ENCODE data around the gene METTL23. TPM values are rescaled to one million over a fixed set of nuclear protein-coding genes. Genes with fewer than 3 reads are reported as not detected.
A peak's percentile ranks its signal among the peaks of the same experiment; 100 is the strongest.

The METTL23 gene
- total and polyA plus RNA-seq, 2 experiments from 2014 or later: 41.6 to 55.9 TPM

- no peak for TF ChIP-seq ZNF462 (CRISPR knock-in tag; IDR thresholded peaks at IDR 0.05)
- no peak for TF ChIP-seq ZNF331 (CRISPR knock-in tag; IDR thresholded peaks at IDR 0.05; ENCODE audit: low read depth)
- TF ChIP-seq ETS1 (IDR thresholded peaks at IDR 0.05): no peak
Measured at GRCh38 chr17:76752006-76752405, 25.4 kb downstream of the METTL23 start (continued).

GRCh38 chr17:76753061-76753961 lies 26.7 kb downstream of the METTL23 start:
- DNase-seq (ENCODE audit: low spot score) (no peak), ATAC-seq (no peak)
- Histone ChIP-seq H3K36me3 (ENCODE audit: insufficient read depth) (no peaks in the 10 kb centered on the region), H3K9me2 (ENCODE audit: insufficient read depth) (no peaks in the 10 kb centered on the region), H4K20me1 (replicated peaks; ENCODE audit: insufficient read depth) (no peaks in the 10 kb centered on the region), H3K27ac (ENCODE audit: low read depth) (no peak overlapping the region), H3K79me2 (replicated peaks; ENCODE audit: insufficient read depth) (no peaks in the 10 kb centered on the region), H2AFZ (no peak overlapping the region), H3K4me1 (ENCODE audit: insufficient read depth) (no peaks in the 10 kb centered on the region), H3K27me3 (ENCODE audit: insufficient read depth) (no peaks in the 10 kb centered on the region), H3K4me2 (no peak overlapping the region), H3F3A (replicated peaks; ENCODE audit: low read depth) (no peaks in the 10 kb centered on the region), H3K4me3 (no peak overlapping the region)
- peak overlapping the region; percentile 52; the same call in 1 of the 2 replicates for H3K27ac Mint-ChIP-seq
- H3K4me3 Mint-ChIP-seq: no peak overlapping the region
- H3K9me3 Mint-ChIP-seq: no peaks in the 10 kb centered on the region; the same call in 2 of the 3 replicates
- H3K27me3 Mint-ChIP-seq (ENCODE audit: insufficient read depth, low read depth, poor library complexity): peaks cover 3% of the 10 kb centered on the region
- no peaks in the 10 kb centered on the region for H3K4me1 Mint-ChIP-seq
- peaks cover 26% of the 10 kb centered on the region for H3K36me3 Mint-ChIP-seq (ENCODE audit: low read depth)
- TF ChIP-seq ZNF114 (CRISPR knock-in tag; IDR thresholded peaks at IDR 0.05) (no peak), POLR2AphosphoS5 (IDR thresholded peaks at IDR 0.05; ENCODE audit: low read depth) (no peak), NANOG (IDR thresholded peaks at IDR 0.05; ENCODE audit: borderline replicate concordance) (no peak), JUNB (IDR thresholded peaks at IDR 0.05; ENCODE audit: unreplicated experiment) (no peak), REST (IDR thresholded peaks at IDR 0.05; ENCODE audit: unreplicated experiment) (no peak)

Data from GM23338 (cell line).